ENCODE results near the gene KCNMA1.

- no peak for TF ChIP-seq CTCF (IDR thresholded peaks at IDR 0.05; ENCODE audit: poor library complexity, severe bottlenecking)
- no peak for TF ChIP-seq SMC3 (conservative IDR thresholded peaks at IDR 0.05; ENCODE audit: poor library complexity)
- no peak for TF ChIP-seq EZH2 (IDR thresholded peaks at IDR 0.05; ENCODE audit: borderline replicate concordance, insufficient read depth, low read length, poor library complexity, severe bottlenecking)
- no peak for TF ChIP-seq POLR2AphosphoS5 (IDR thresholded peaks at IDR 0.05)
- TF ChIP-seq EP300 (conservative IDR thresholded peaks at IDR 0.05; ENCODE audit: poor library complexity, severe bottlenecking): no peak
- TF ChIP-seq REST (IDR thresholded peaks at IDR 0.05; ENCODE audit: borderline replicate concordance): no peak
- TF ChIP-seq RAD21 (conservative IDR thresholded peaks at IDR 0.05): no peak
- no peak for TF ChIP-seq MXI1 (conservative IDR thresholded peaks at IDR 0.05; ENCODE audit: poor library complexity, severe bottlenecking)
Observed at GRCh38 chr10:77299320-77299719, 338.3 kb downstream of the KCNMA1 start.

All from neural cell (in vitro differentiated cells).